PFSK-1 (cell line): ENCODE results near the gene S100A5.

Experiments used
- FOXP2 ChIP-seq: optimal IDR thresholded peaks from 2 replicates; pipeline ENCODE3; 2011; ENCODE audit warnings: borderline replicate concordance, control low read depth, inconsistent platforms; ENCODE audit not compliant: insufficient read depth; ENCODE audit errors: extremely low read length, extremely low read depth
- POLR2AphosphoS5 ChIP-seq: IDR thresholded peaks from 2 replicates; pipeline ENCODE4 v1.6.1; 2012; ENCODE audit warnings: low read depth, mild to moderate bottlenecking, control low read depth, low read length, moderate library complexity
- SIN3A ChIP-seq: IDR thresholded peaks from 2 replicates; pipeline ENCODE4 v1.6.1; 2012; ENCODE audit warnings: mild to moderate bottlenecking, low read length, moderate library complexity, borderline replicate concordance; ENCODE audit not compliant: insufficient read depth
- TAF1 ChIP-seq: IDR thresholded peaks from 2 replicates; pipeline ENCODE4 v1.6.1; 2012; ENCODE audit warnings: low read length, control low read depth, borderline replicate concordance; ENCODE audit not compliant: insufficient read depth
- TF ChIP-seq, protein P1 (sequence below), 2 experiments: IDR thresholded peaks; 2 replicates each; pipeline versions ENCODE4 v1.6.1 to v1.8.0; 2011 to 2012; ENCODE audit warnings: low read depth in 2 of 2, low read length in 2 of 2, control low read depth in 1 of 2, inconsistent platforms in 1 of 2, mild to moderate bottlenecking in 1 of 2, moderate library complexity in 1 of 2; ENCODE audit not compliant: insufficient read depth in 1 of 2

DNA sequence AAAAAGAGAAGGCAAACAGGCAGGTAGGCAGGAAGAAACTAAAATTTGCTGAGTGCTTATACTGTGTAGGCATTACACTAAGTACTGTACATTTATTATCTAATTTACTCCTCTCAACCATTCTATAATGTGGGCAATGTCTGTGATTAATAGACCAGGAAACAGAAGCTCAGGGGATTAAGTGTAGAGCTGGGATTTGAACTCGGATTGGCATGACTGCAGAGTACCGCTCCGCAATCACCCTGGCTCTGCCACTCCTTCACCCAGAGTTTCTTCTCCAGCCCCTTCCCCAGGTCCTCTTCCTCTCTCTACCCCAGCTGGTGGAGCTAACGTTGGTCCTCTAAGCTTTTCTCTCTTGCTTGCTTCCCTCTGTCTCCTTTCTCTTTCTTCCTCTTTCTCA is 36.4 kb upstream of the S100A5 start:
- TF ChIP-seq SIN3A, result no peak
- TF ChIP-seq TAF1, result no peak
- TF ChIP-seq POLR2AphosphoS5, result no peak
- TF ChIP-seq, protein P1, sequence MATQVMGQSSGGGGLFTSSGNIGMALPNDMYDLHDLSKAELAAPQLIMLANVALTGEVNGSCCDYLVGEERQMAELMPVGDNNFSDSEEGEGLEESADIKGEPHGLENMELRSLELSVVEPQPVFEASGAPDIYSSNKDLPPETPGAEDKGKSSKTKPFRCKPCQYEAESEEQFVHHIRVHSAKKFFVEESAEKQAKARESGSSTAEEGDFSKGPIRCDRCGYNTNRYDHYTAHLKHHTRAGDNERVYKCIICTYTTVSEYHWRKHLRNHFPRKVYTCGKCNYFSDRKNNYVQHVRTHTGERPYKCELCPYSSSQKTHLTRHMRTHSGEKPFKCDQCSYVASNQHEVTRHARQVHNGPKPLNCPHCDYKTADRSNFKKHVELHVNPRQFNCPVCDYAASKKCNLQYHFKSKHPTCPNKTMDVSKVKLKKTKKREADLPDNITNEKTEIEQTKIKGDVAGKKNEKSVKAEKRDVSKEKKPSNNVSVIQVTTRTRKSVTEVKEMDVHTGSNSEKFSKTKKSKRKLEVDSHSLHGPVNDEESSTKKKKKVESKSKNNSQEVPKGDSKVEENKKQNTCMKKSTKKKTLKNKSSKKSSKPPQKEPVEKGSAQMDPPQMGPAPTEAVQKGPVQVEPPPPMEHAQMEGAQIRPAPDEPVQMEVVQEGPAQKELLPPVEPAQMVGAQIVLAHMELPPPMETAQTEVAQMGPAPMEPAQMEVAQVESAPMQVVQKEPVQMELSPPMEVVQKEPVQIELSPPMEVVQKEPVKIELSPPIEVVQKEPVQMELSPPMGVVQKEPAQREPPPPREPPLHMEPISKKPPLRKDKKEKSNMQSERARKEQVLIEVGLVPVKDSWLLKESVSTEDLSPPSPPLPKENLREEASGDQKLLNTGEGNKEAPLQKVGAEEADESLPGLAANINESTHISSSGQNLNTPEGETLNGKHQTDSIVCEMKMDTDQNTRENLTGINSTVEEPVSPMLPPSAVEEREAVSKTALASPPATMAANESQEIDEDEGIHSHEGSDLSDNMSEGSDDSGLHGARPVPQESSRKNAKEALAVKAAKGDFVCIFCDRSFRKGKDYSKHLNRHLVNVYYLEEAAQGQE (IDR thresholded peaks at IDR 0.05; ENCODE audit: insufficient read depth in 1 of 2, low read depth in 2 of 2, low read length in 2 of 2), result no peak
- TF ChIP-seq FOXP2, result no peak
